ENCODE results near the gene MAPK8IP3. TPM values are rescaled to one million over a fixed set of nuclear protein-coding genes. Genes with fewer than 3 reads are reported as not detected.

MAPK8IP3 gene
- total and polyA plus RNA-seq, 2 donors (not counting 1 experiment from before 2014, with no cell fraction given), result 249 to 340 TPM

DNA sequence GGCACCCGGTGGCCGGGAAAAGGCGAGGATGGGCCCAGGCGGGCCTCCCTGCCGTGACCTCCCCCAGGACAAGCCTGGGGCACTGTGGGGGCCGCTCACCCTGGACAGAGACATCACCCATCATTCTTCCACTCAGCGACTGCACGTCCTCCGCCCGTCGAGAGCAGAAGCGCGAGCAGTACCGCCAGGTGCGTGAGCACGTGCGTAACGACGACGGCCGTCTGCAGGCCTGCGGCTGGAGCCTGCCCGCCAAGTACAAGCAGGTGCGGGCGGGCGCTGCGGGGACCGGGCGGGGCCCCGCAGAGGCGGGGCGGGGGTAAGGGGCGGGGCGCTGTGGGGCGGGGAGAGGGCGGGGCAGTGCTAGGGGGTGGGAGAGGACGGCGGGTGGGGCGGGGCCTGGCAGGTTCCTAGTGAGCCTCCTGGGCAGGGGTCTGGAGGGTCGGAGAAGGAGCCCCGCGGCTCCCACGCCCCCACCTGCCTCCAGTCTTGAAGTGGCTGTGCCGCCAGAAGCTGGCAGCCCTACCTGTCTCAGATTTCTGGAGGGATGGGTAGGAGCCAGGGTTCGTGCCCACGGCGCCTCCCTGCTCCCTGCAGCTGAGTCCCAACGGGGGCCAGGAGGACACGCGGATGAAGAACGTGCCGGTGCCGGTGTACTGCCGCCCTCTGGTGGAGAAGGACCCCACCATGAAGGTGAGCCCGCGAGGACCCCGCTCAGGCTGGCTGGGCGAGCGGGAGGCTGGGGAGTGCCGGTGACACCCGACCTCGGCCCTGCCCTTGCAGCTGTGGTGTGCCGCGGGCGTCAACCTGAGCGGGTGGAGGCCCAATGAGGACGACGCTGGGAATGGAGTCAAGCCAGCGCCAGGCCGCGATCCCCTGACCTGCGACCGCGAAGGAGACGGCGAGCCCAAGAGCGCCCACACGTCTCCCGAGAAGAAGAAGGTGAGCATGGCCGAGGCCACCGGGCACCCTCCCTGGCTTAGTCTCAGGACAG, 57.8 kb downstream of the MAPK8IP3 start:
- Mint-ChIP-seq H3K27ac (no peak overlapping the region), H3K27me3 (no peaks in the 10 kb centered on the region), H3K4me3 (no peak overlapping the region), H3K4me1 (no peaks in the 10 kb centered on the region), H3K9me3 (ENCODE audit: insufficient read depth) (no peaks in the 10 kb centered on the region)
- ChIA-PET POLR2A (no interaction called here), CTCF (no interaction called here)
- Histone ChIP-seq H3K4me3 (ENCODE audit: control extremely low read depth in 1 of 5, extremely low read depth in 1 of 5, insufficient read depth in 1 of 5, low read depth in 2 of 5, low read length in 4 of 5) (no peak overlapping the region), H3K4me2 (replicated peaks; ENCODE audit: low read depth, low read length, poor library complexity, severe bottlenecking) (no peak overlapping the region), H3K9me3 (ENCODE audit: control extremely low read depth in 1 of 3, control insufficient read depth in 2 of 3, insufficient read depth in 1 of 3, low read length in 2 of 3) (peaks cover 0 to 4% (median 0%) of the 10 kb centered on the region in 3 donors), H3K79me2 (ENCODE audit: control insufficient read depth, insufficient read depth, low read length) (no peaks in the 10 kb centered on the region), H2AFZ (ENCODE audit: insufficient read depth, low read depth, low read length, poor library complexity, severe bottlenecking) (no peak overlapping the region), H4K20me1 (ENCODE audit: control insufficient read depth, insufficient read depth, low read length, poor library complexity, severe bottlenecking) (peaks cover 4% of the 10 kb centered on the region), H3K9ac (ENCODE audit: low read length) (no peak overlapping the region), H3K27ac (ENCODE audit: low read length in 2 of 2) (no peak overlapping the region), H3K4me1 (ENCODE audit: control insufficient read depth in 2 of 2, insufficient read depth in 2 of 2, low read length in 2 of 2) (no peaks in the 10 kb centered on the region), H3K27me3 (replicated peaks in 1 of 4; ENCODE audit: control extremely low read depth in 1 of 4, control insufficient read depth in 3 of 4, insufficient read depth in 4 of 4, low read length in 3 of 4) (no peaks in the 10 kb centered on the region), H3K36me3 (replicated peaks in 1 of 2; ENCODE audit: control extremely low read depth in 1 of 2, control insufficient read depth in 1 of 2, extremely low read depth in 1 of 2, insufficient read depth in 2 of 2, low read length in 1 of 2) (peaks cover 0 to 80% of the 10 kb centered on the region in 2 experiments)
- DNase-seq (no peak), ATAC-seq (ENCODE audit: low read depth) (no peak)
- TF ChIP-seq EZH2 (IDR thresholded peaks at IDR 0.05; ENCODE audit: borderline replicate concordance, insufficient read depth, low read depth, low read length, poor library complexity, severe bottlenecking), result no peak
- TF ChIP-seq, protein P1, sequence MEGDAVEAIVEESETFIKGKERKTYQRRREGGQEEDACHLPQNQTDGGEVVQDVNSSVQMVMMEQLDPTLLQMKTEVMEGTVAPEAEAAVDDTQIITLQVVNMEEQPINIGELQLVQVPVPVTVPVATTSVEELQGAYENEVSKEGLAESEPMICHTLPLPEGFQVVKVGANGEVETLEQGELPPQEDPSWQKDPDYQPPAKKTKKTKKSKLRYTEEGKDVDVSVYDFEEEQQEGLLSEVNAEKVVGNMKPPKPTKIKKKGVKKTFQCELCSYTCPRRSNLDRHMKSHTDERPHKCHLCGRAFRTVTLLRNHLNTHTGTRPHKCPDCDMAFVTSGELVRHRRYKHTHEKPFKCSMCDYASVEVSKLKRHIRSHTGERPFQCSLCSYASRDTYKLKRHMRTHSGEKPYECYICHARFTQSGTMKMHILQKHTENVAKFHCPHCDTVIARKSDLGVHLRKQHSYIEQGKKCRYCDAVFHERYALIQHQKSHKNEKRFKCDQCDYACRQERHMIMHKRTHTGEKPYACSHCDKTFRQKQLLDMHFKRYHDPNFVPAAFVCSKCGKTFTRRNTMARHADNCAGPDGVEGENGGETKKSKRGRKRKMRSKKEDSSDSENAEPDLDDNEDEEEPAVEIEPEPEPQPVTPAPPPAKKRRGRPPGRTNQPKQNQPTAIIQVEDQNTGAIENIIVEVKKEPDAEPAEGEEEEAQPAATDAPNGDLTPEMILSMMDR (IDR thresholded peaks at IDR 0.05), result no peak
- intact Hi-C loops (cut with micrococcal nuclease), result no loop called here
- WGBS (ENCODE audit: insufficient coverage), result 95% methylated on average over 55 of the region's 81 CpGs

DNA sequence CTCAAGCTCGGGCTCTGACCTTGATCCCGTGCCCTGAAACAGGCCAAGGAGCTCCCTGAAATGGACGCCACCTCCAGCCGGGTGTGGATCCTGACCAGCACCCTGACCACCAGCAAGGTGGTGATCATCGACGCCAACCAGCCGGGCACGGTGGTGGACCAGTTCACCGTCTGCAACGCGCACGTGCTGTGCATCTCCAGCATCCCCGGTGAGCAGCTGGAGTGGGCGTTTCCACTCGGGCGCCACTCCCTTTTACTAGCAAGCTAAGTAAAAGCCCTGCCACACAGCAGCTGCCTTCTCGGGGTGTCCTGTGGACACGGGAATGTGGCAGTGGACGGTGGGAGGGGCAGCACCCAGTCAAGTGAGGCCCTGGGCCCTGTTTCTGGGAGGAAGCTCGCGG, 59.0 kb downstream of the MAPK8IP3 start:
- intact Hi-C loops (cut with micrococcal nuclease), result no loop called here
- Mint-ChIP-seq H3K4me1 (peaks cover under 1% of the 10 kb centered on the region), H3K27ac (no peak overlapping the region), H3K4me3 (no peak overlapping the region), H3K27me3 (no peaks in the 10 kb centered on the region), H3K9me3 (ENCODE audit: insufficient read depth) (no peaks in the 10 kb centered on the region)
- POLR2A ChIA-PET, result no interaction called here
- CTCF ChIA-PET, result interaction anchor here (0.9 kb wide), 1 partner anchor 59 kb away, joined by 5 read pairs; the partner anchor contains the start of gene MAPK8IP3
- H3K9me3 ChIP-seq (ENCODE audit: control extremely low read depth in 1 of 3, control insufficient read depth in 2 of 3, insufficient read depth in 1 of 3, low read length in 2 of 3), result peaks cover 0 to 4% (median 0%) of the 10 kb centered on the region in 3 donors
- no peaks in the 10 kb centered on the region for H3K79me2 ChIP-seq (ENCODE audit: control insufficient read depth, insufficient read depth, low read length)
- H3K4me1 ChIP-seq (ENCODE audit: control insufficient read depth in 2 of 2, insufficient read depth in 2 of 2, low read length in 2 of 2), result peaks cover 0 to under 1% of the 10 kb centered on the region in 2 donors
- DNase-seq, result no peak
- H3K4me2 ChIP-seq (replicated peaks; ENCODE audit: low read depth, low read length, poor library complexity, severe bottlenecking), result no peak overlapping the region
- ATAC-seq (ENCODE audit: low read depth), result no peak
- WGBS (ENCODE audit: insufficient coverage), result 93% methylated on average over 19 of the region's 21 CpGs
- TF ChIP-seq EZH2 (IDR thresholded peaks at IDR 0.05; ENCODE audit: borderline replicate concordance, insufficient read depth, low read depth, low read length, poor library complexity, severe bottlenecking), result no peak
- TF ChIP-seq, protein P1 (IDR thresholded peaks at IDR 0.05), result no peak
- no peak overlapping the region for H3K4me3 ChIP-seq (ENCODE audit: control extremely low read depth in 1 of 5, extremely low read depth in 1 of 5, insufficient read depth in 1 of 5, low read depth in 2 of 5, low read length in 4 of 5)
- peaks cover 0 to 77% of the 10 kb centered on the region in 2 experiments for H3K36me3 ChIP-seq (replicated peaks in 1 of 2; ENCODE audit: control extremely low read depth in 1 of 2, control insufficient read depth in 1 of 2, extremely low read depth in 1 of 2, insufficient read depth in 2 of 2, low read length in 1 of 2)
- H3K9ac ChIP-seq (ENCODE audit: low read length), result no peak overlapping the region
- no peak overlapping the region for H2AFZ ChIP-seq (ENCODE audit: insufficient read depth, low read depth, low read length, poor library complexity, severe bottlenecking)
- H3K27ac ChIP-seq (ENCODE audit: low read length in 2 of 2), result no peak overlapping the region
- no peaks in the 10 kb centered on the region for H3K27me3 ChIP-seq (replicated peaks in 1 of 4; ENCODE audit: control extremely low read depth in 1 of 4, control insufficient read depth in 3 of 4, insufficient read depth in 4 of 4, low read length in 3 of 4)
- H4K20me1 ChIP-seq (ENCODE audit: control insufficient read depth, insufficient read depth, low read length, poor library complexity, severe bottlenecking), result peaks cover 11% of the 10 kb centered on the region
